CD14-positive monocyte (primary cell): ENCODE data around the gene CALY. TPM values are rescaled to one million over a fixed set of nuclear protein-coding genes. Genes with fewer than 3 reads are reported as not detected.
A peak's percentile ranks its signal among the peaks of the same experiment; 100 is the strongest.

Experiments used
- DNase-seq, 3 donors: peaks; one replicate each; pipeline ENCODE4 v3.0.0-alpha.2; 2011 to 2022
- H2AFZ ChIP-seq: 2 replicates; pipeline ENCODE4 v1.6.0; 2012; ENCODE audit warnings: mild to moderate bottlenecking, low read depth, low read length, inconsistent platforms; ENCODE audit not compliant: insufficient read depth, poor library complexity, severe bottlenecking
- H3K27ac ChIP-seq, 2 donors: 1 replicate in 1 of 2; 2 replicates in 1 of 2; pipeline ENCODE4 v1.5.1; 2012 to 2013; ENCODE audit warnings: low read length in 2 of 2, control low read depth in 1 of 2, inconsistent platforms in 1 of 2, low read depth in 1 of 2, mild to moderate bottlenecking in 1 of 2
- H3K27me3 ChIP-seq, 2 donors: one replicate each; pipeline versions ENCODE4 v1.6.0 to v1.6.1; 2011 to 2013; ENCODE audit warnings: low read length in 2 of 2; ENCODE audit not compliant: control insufficient read depth in 2 of 2, insufficient read depth in 2 of 2
- H3K36me3 ChIP-seq, 2 donors: replicated peaks in 1 of 2; 1 replicate in 1 of 2; 2 replicates in 1 of 2; pipeline versions ENCODE4 v1.5.1 to v1.6.1; 2012 to 2013; ENCODE audit warnings: low read length in 2 of 2, control low read depth in 1 of 2, inconsistent platforms in 1 of 2, mild to moderate bottlenecking in 1 of 2; ENCODE audit not compliant: insufficient read depth in 2 of 2, control insufficient read depth in 1 of 2
- H3K4me1 ChIP-seq, 2 donors: 1 replicate in 1 of 2; 2 replicates in 1 of 2; pipeline versions ENCODE4 v1.5.1 to v1.6.1; 2012 to 2013; ENCODE audit warnings: low read length in 2 of 2, control low read depth in 1 of 2, inconsistent platforms in 1 of 2, mild to moderate bottlenecking in 1 of 2, moderate library complexity in 1 of 2; ENCODE audit not compliant: insufficient read depth in 2 of 2, control insufficient read depth in 1 of 2
- H3K4me2 ChIP-seq: replicated peaks from 2 replicates; pipeline ENCODE3; 2012; ENCODE audit warnings: low read length, moderate library complexity, mild to moderate bottlenecking; ENCODE audit not compliant: poor library complexity, severe bottlenecking; ENCODE audit errors: extremely low read depth
- H3K4me3 ChIP-seq, 3 experiments: fragments of 200-600 bp in 1 of 3; sonication (generic) in 1 of 3; replicated peaks in 1 of 3; 1 replicate in 2 of 3; 2 replicates in 1 of 3; pipeline ENCODE4 v1.5.1; 2011 to 2013; ENCODE audit warnings: low read length in 3 of 3, mild to moderate bottlenecking in 3 of 3, control low read depth in 2 of 3, low read depth in 2 of 3, inconsistent platforms in 1 of 3, moderate library complexity in 1 of 3
- H3K79me2 ChIP-seq: 2 replicates; pipeline ENCODE4 v1.6.0; 2012; ENCODE audit warnings: mild to moderate bottlenecking, control low read depth, inconsistent platforms, low read length, moderate library complexity; ENCODE audit not compliant: insufficient read depth
- H3K9ac ChIP-seq: 2 replicates; pipeline ENCODE4 v1.6.0; 2017; ENCODE audit warnings: low read length, mild to moderate bottlenecking; ENCODE audit not compliant: insufficient read depth, poor library complexity, severe bottlenecking
- H3K9me3 ChIP-seq, 2 donors: replicated peaks in 1 of 2; 1 replicate in 1 of 2; 2 replicates in 1 of 2; pipeline versions ENCODE4 v1.5.1 to v1.6.1; 2012 to 2013; ENCODE audit warnings: low read length in 2 of 2, control low read depth in 1 of 2; ENCODE audit not compliant: control insufficient read depth in 1 of 2, insufficient read depth in 1 of 2
- H4K20me1 ChIP-seq: 2 replicates; pipeline ENCODE4 v1.6.0; 2012; ENCODE audit warnings: mild to moderate bottlenecking, low read length, control low read depth, moderate library complexity; ENCODE audit not compliant: insufficient read depth
- H3K27ac Mint-ChIP-seq, 7 donors: one replicate each; pipeline ENCODE4 v1.8.0; 2020; ENCODE audit warnings: mild to moderate bottlenecking in 7 of 7, mixed read lengths in 7 of 7, moderate library complexity in 6 of 7, inconsistent platforms in 2 of 7
- H3K27me3 Mint-ChIP-seq, 3 donors: one replicate each; pipeline ENCODE4 v1.8.0; 2021 to 2022; ENCODE audit warnings: low read depth in 3 of 3, mild to moderate bottlenecking in 3 of 3, mixed read lengths in 3 of 3, moderate library complexity in 3 of 3, inconsistent platforms in 1 of 3
- H3K36me3 Mint-ChIP-seq, 2 donors: one replicate each; pipeline ENCODE4 v1.8.0; 2020; ENCODE audit warnings: mixed read lengths in 2 of 2, inconsistent platforms in 1 of 2, mild to moderate bottlenecking in 1 of 2
- H3K4me1 Mint-ChIP-seq: one replicate; pipeline ENCODE4 v1.8.0; 2020; ENCODE audit warnings: mild to moderate bottlenecking, mixed read lengths
- H3K4me3 Mint-ChIP-seq, 2 donors: one replicate each; pipeline ENCODE4 v1.8.0; 2020; ENCODE audit warnings: mild to moderate bottlenecking in 2 of 2, mixed read lengths in 2 of 2, moderate library complexity in 1 of 2
- H3K9me3 Mint-ChIP-seq, 7 donors: one replicate each; pipeline ENCODE4 v1.8.0; 2020 to 2022; ENCODE audit warnings: mixed read lengths in 7 of 7, mild to moderate bottlenecking in 6 of 7, moderate library complexity in 6 of 7, inconsistent platforms in 2 of 7
- WGBS: methylation state at CpG from one replicate; pipeline ENCODE4 v1.1.5; 2013; ENCODE audit warnings: missing lambda C conversion rate; ENCODE audit not compliant: insufficient coverage; 5-methylcytosine and 5-hydroxymethylcytosine counted together
- intact Hi-C, 2 donors: fragments of 100-400 bp; cut with micrococcal nuclease; formaldehyde crosslinking; loops; one replicate each; pipeline versions ENCODE4 v1.15.0 to v1.15.1; 2023
- polyA plus RNA-seq, 3 donors: library from polyadenylated mRNA; depleted of rRNA in 1 of 3; unstranded in 2 of 3; stranded (reverse) in 1 of 3; fragments of 300-500 nt in 2 of 3; fragments of >200 nt in 1 of 3; fragmentation: Illumina TruSeq in 2 of 3; gene quantifications; 1 replicate in 2 of 3; 2 replicates in 1 of 3; pipeline ENCODE4 v1.2.3, GENCODE V29; 2012 to 2021
- TF ChIP-seq, protein P1 (sequence below): fragments of 200-600 bp; IDR thresholded peaks from one replicate; pipeline ENCODE4 v1.8.0; 2022; ENCODE audit warnings: antibody characterized with exemption, mild to moderate bottlenecking

CALY gene
- polyA plus RNA-seq, 3 donors: not detected

GRCh38 chr10:133308421-133309099, 28.1 kb downstream of the CALY start, which contains the start of the genes TUBGCP2 and ZNF511:
TSS of gene TUBGCP2 (minus strand) at chr10:133308872. CDS start at chr10:133302941, 5,931 bp downstream.
TSS of gene ZNF511 (plus strand) at chr10:133308914. CDS start at chr10:133308944, 30 bp downstream.
- H3K9me3 Mint-ChIP-seq: peaks cover 0 to 3% (median 0%) of the 10 kb centered on the region in 7 donors
- peaks cover 55 to 66% of the 10 kb centered on the region in 2 donors for H3K36me3 Mint-ChIP-seq
- peaks cover 34% of the 10 kb centered on the region for H3K4me1 Mint-ChIP-seq
- Histone ChIP-seq H3K4me1 (peaks cover 37 to 42% of the 10 kb centered on the region in 2 donors), H3K79me2 (peaks cover 51% of the 10 kb centered on the region), H3K27me3 (no peaks in the 10 kb centered on the region), H3K9me3 (no peaks in the 10 kb centered on the region), H3K9ac (peak within 1 kb of the TSS; percentile 99), H3K4me3 (peak within 1 kb of the TSS; percentile 77 to 87 (median 86)), H4K20me1 (peaks cover 22% of the 10 kb centered on the region), H3K27ac (peak within 1 kb of the TSS; percentile 95 to 96), H3K36me3 (peaks cover 25 to 45% of the 10 kb centered on the region in 2 donors), H2AFZ (peak within 1 kb of the TSS; percentile 78), H3K4me2 (peak within 1 kb of the TSS; percentile 75)
- peak; percentile 83 to 91 (median 87) for DNase-seq
- peaks cover 0 to 5% (median 0%) of the 10 kb centered on the region in 3 donors for H3K27me3 Mint-ChIP-seq
- H3K27ac Mint-ChIP-seq: peak within 1 kb of the TSS; percentile 99 to 100 (median 100)
- intact Hi-C loops: loop anchor here (2.0 to 5.0 kb wide), 3 partner anchors 30 to 51 kb away; no protein-coding TSS in a partner anchor
- WGBS: under 1% methylated on average over 83 of the region's 89 CpGs
- peak within 1 kb of the TSS; percentile 98 to 99 for H3K4me3 Mint-ChIP-seq
- TF ChIP-seq, protein P1, sequence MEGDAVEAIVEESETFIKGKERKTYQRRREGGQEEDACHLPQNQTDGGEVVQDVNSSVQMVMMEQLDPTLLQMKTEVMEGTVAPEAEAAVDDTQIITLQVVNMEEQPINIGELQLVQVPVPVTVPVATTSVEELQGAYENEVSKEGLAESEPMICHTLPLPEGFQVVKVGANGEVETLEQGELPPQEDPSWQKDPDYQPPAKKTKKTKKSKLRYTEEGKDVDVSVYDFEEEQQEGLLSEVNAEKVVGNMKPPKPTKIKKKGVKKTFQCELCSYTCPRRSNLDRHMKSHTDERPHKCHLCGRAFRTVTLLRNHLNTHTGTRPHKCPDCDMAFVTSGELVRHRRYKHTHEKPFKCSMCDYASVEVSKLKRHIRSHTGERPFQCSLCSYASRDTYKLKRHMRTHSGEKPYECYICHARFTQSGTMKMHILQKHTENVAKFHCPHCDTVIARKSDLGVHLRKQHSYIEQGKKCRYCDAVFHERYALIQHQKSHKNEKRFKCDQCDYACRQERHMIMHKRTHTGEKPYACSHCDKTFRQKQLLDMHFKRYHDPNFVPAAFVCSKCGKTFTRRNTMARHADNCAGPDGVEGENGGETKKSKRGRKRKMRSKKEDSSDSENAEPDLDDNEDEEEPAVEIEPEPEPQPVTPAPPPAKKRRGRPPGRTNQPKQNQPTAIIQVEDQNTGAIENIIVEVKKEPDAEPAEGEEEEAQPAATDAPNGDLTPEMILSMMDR: no peak

GRCh38 chr10:133307776-133308420, 28.8 kb downstream of the CALY start:
- peaks cover 55 to 66% of the 10 kb centered on the region in 2 donors for H3K36me3 Mint-ChIP-seq
- Histone ChIP-seq H3K79me2 (peaks cover 57% of the 10 kb centered on the region), H3K27ac (peak overlapping the region; percentile 95 to 96), H2AFZ (no peak overlapping the region), H3K27me3 (no peaks in the 10 kb centered on the region), H3K9ac (peak overlapping the region; percentile 99), H3K9me3 (no peaks in the 10 kb centered on the region), H3K4me3 (peak overlapping the region; percentile 77 to 87 (median 86)), H3K4me2 (peak overlapping the region; percentile 75), H3K36me3 (peaks cover 26 to 46% of the 10 kb centered on the region in 2 donors), H3K4me1 (peaks cover 37 to 42% of the 10 kb centered on the region in 2 donors), H4K20me1 (peaks cover 28% of the 10 kb centered on the region)
- H3K9me3 Mint-ChIP-seq: peaks cover 0 to 3% (median 0%) of the 10 kb centered on the region in 7 donors
- TF ChIP-seq, protein P1: peak; percentile 86
- H3K27me3 Mint-ChIP-seq: peaks cover 0 to 5% (median 0%) of the 10 kb centered on the region in 3 donors
- intact Hi-C loops: loop anchor here (2.0 to 5.0 kb wide), 4 partner anchors 29 to 71 kb away; partner anchors contain the start of gene VENTX (in 1 of the 2)
- peak; percentile 63 to 71 (median 68) for DNase-seq
- peak overlapping the region; percentile 98 to 99 for H3K4me3 Mint-ChIP-seq
- H3K27ac Mint-ChIP-seq: peak overlapping the region; percentile 99 to 100 (median 100)
- WGBS: 4% methylated on average over 22 of the region's 25 CpGs
- peaks cover 34% of the 10 kb centered on the region for H3K4me1 Mint-ChIP-seq
